Natural killer cell treated with Interleukin-12 subunit alpha and Interleukin-12 subunit beta and Interleukin-15 and Interleukin-18, amount 100 ng/mL, for 72 hours (primary cell): ENCODE data around the gene STMN1. TPM values are rescaled to one million over a fixed set of nuclear protein-coding genes. Genes with fewer than 3 reads are reported as not detected.

Experiments
- ATAC-seq, 2 donors: fragments of 150-1000 bp; cut with Tn5 transposase in 1 of 2; sonication (Bioruptor Pico), chemical (Tn5 transposase) in 1 of 2; 2 replicates each; pipeline ENCODE4 v1.10.0; 2021
- DNase-seq: peaks from one replicate; pipeline ENCODE4 v3.0.0; 2022; ENCODE audit warnings: low spot score
- H3K27ac Mint-ChIP-seq, 2 donors: 1 replicate in 1 of 2; 2 replicates in 1 of 2; pipeline ENCODE4 v1.8.0; 2022; ENCODE audit warnings: mixed read lengths in 2 of 2, mild to moderate bottlenecking in 1 of 2, moderate library complexity in 1 of 2
- H3K27me3 Mint-ChIP-seq, 2 donors: 1 replicate in 1 of 2; 2 replicates in 1 of 2; pipeline ENCODE4 v1.8.0; 2022; ENCODE audit warnings: mixed read lengths in 2 of 2
- H3K36me3 Mint-ChIP-seq: one replicate; pipeline ENCODE4 v1.8.0; 2022; ENCODE audit warnings: mixed read lengths
- H3K4me1 Mint-ChIP-seq, 2 donors: 1 replicate in 1 of 2; 2 replicates in 1 of 2; pipeline ENCODE4 v1.8.0; 2022; ENCODE audit warnings: low read depth in 2 of 2, mixed read lengths in 2 of 2, mild to moderate bottlenecking in 1 of 2
- H3K4me3 Mint-ChIP-seq: one replicate; pipeline ENCODE4 v1.8.0; 2022; ENCODE audit warnings: mixed read lengths
- H3K9me3 Mint-ChIP-seq: 2 replicates; pipeline ENCODE4 v1.8.0; 2022; ENCODE audit warnings: mixed read lengths
- total RNA-seq, 2 donors: library from RNA; stranded (reverse); gene quantifications; one replicate each; pipeline ENCODE4 v1.2.3, GENCODE V29; 2022

STMN1 gene
- total RNA-seq, 2 donors from 2014 or later: 142 to 259 TPM

- ATAC-seq (peak; percentile 98), DNase-seq (peak; percentile 87)
- Mint-ChIP-seq H3K4me3 (no peak overlapping the region), H3K4me1 (peaks cover 8 to 11% of the 10 kb centered on the region in 2 donors), H3K36me3 (no peaks in the 10 kb centered on the region), H3K27ac (no peak overlapping the region), H3K9me3 (no peaks in the 10 kb centered on the region), H3K27me3 (no peaks in the 10 kb centered on the region)
Measured at GRCh38 chr1:25895365-25895990, 10.7 kb downstream of the STMN1 start.

- peaks cover 8 to 11% of the 10 kb centered on the region in 2 donors for H3K4me1 Mint-ChIP-seq
- DNase-seq (no peak), ATAC-seq (no peak)
- H3K27me3 Mint-ChIP-seq: no peaks in the 10 kb centered on the region
- no peak overlapping the region for H3K27ac Mint-ChIP-seq
- H3K36me3 Mint-ChIP-seq: no peaks in the 10 kb centered on the region
- H3K4me3 Mint-ChIP-seq: no peak overlapping the region
- H3K9me3 Mint-ChIP-seq: no peaks in the 10 kb centered on the region
Measured at GRCh38 chr1:25893116-25893515, 13.1 kb downstream of the STMN1 start.

DNA sequence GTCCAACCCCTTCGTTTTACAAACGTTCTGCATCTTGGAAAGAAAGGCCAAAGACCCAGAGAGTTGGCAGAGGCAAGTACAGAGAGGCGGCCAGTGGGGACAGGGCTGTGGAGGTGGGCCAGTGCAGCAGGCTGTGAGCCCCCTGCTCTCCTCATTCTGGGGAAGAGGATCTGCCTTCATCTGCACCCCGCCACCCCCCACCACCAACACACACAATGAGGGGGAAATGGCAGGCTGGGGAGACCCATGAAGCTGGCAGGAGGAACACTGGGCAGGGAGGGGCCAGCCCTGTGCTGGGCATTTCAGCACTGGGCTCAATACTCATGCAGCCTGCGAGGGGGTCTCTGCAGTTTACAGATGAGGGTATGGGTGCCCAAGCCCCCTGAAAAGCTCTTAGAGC is 14.6 kb downstream of the STMN1 start:
- DNase-seq: no peak
- Mint-ChIP-seq H3K9me3 (no peaks in the 10 kb centered on the region), H3K36me3 (no peaks in the 10 kb centered on the region), H3K27ac (no peak overlapping the region), H3K4me3 (no peak overlapping the region), H3K27me3 (no peaks in the 10 kb centered on the region), H3K4me1 (peaks cover 8 to 11% of the 10 kb centered on the region in 2 donors)
- ATAC-seq: no peak

DNA sequence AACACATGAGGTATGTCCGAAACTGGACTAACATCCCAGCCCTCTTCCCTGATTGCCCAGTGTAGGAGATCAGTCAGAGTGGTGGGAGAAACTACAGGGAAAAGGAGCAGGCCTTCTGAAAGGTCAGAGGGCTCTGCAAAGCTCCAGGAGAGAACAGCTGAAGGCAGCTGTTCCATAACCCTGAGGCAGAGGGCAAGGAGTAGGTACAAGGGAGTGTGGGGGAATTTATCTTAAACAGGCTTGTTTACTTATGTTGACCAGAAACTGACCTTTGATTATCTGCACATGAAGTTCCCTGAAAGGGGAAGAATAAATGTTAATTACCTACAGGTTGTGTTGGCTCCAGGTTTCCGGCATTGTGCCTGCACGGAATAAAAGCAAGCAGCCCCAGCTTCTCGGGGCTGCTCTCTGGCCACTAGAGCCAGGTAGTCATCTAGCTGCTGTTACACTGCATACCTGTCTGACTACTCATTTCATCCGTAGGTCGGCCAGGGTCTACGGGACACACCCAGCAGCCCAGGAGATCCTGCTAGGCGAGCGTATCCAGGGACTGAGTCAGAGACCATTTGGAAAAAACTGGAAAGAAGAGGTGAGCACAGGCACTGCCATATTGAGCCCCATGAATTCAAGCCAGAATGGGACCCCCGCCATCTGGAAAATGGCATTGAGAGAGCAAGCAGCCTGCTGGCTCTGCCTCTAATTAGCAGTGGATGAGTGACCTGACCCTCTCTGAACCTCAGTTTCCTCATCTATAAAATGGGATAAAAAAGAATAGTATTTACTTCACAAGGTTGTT is 15.8 kb downstream of the STMN1 start:
- Mint-ChIP-seq H3K27ac (no peak overlapping the region), H3K27me3 (no peaks in the 10 kb centered on the region), H3K36me3 (no peaks in the 10 kb centered on the region), H3K4me3 (no peak overlapping the region), H3K9me3 (no peaks in the 10 kb centered on the region), H3K4me1 (peaks cover 4% of the 10 kb centered on the region in 2 donors)
- DNase-seq: no peak
- ATAC-seq: no peak

DNA sequence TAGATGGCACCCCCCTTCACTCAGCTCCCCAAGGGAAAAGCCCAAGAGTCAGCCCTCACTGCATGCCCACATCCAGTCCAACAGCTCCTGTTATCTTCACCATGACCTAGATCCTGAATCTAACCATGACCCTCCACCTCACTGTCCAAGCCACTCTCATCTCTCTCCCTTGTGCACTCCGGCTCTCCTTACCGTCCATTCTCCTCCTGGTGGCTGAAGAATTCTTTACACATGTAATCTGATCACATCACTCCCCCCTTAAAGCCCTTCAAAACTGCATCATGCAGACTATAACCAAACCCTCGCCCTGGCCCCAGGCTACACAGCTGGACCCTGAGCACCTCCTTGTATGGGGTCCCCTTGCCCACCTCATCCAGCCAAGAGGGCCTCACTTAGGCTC is 16.7 kb downstream of the STMN1 start:
- ATAC-seq (peak in 1 of 2 donors; percentile 29), DNase-seq (no peak)
- Mint-ChIP-seq H3K9me3 (no peaks in the 10 kb centered on the region), H3K27ac (no peak overlapping the region), H3K36me3 (no peaks in the 10 kb centered on the region), H3K4me3 (no peak overlapping the region), H3K27me3 (no peaks in the 10 kb centered on the region), H3K4me1 (no peaks in the 10 kb centered on the region)

DNA sequence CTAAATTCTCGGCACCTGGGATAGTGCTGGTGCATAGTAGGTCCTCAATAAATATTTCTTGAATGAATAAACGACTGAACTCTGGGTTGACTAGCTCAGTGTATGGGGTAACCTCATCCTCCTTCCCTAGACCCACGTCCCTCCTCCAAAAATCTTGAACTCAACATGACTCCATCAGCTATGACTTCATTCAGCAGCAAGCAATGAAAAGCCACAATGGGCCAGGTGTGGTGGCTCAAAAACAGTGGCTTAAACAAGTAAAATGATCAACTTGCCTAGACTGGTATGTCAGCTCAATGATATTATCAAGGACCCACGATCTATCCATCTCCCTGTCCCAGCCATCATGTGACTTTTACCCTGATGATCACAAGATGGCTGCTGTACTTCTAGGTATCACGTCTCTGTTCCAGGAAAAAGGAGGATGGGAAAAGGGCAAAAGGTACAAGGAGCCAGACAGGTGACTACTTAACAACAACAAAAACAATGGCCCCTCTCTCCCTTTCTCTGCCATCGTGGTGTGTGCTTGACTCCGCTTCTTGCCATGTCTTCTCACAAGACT is 17.7 kb downstream of the STMN1 start:
- Mint-ChIP-seq H3K9me3 (no peaks in the 10 kb centered on the region), H3K36me3 (no peaks in the 10 kb centered on the region), H3K4me1 (no peaks in the 10 kb centered on the region), H3K4me3 (no peak overlapping the region), H3K27me3 (no peaks in the 10 kb centered on the region), H3K27ac (no peak overlapping the region)
- no peak for ATAC-seq
- DNase-seq: no peak

- no peaks in the 10 kb centered on the region for H3K36me3 Mint-ChIP-seq
- no peak for DNase-seq
- H3K4me1 Mint-ChIP-seq: no peaks in the 10 kb centered on the region
- H3K9me3 Mint-ChIP-seq: no peaks in the 10 kb centered on the region
- no peak for ATAC-seq
- H3K4me3 Mint-ChIP-seq: no peak overlapping the region
- H3K27ac Mint-ChIP-seq: no peak overlapping the region
- H3K27me3 Mint-ChIP-seq: no peaks in the 10 kb centered on the region
Measured at GRCh38 chr1:25885602-25886001, 20.6 kb downstream of the STMN1 start.

DNA sequence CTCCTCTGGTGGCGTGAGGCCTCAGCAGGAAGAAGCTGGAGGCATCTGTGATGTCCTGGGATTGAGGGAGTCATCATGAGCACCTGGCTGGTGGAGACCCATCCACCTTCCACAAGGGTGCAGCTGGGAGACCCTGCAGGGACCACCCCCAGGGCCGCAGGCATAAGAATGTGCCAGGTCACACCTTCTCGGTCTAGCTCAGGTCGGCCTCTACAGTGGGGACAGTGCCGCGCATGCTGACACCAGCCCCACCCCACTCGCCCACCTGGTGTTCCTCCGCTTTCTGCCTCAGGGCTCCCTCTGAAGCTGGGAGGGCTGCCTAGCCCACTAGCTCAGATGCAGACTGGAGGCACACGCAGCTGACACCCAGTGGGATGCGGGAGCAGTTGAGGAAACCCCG is 25.0 kb downstream of the STMN1 start:
- H3K27me3 Mint-ChIP-seq: no peaks in the 10 kb centered on the region
- ATAC-seq (peak in 1 of 2 donors; percentile 47), DNase-seq (no peak)
- no peaks in the 10 kb centered on the region for H3K36me3 Mint-ChIP-seq
- no peak overlapping the region for H3K27ac Mint-ChIP-seq
- H3K4me3 Mint-ChIP-seq: no peak overlapping the region
- no peaks in the 10 kb centered on the region for H3K9me3 Mint-ChIP-seq
- H3K4me1 Mint-ChIP-seq: peaks cover 0 to 3% of the 10 kb centered on the region in 2 donors

DNA sequence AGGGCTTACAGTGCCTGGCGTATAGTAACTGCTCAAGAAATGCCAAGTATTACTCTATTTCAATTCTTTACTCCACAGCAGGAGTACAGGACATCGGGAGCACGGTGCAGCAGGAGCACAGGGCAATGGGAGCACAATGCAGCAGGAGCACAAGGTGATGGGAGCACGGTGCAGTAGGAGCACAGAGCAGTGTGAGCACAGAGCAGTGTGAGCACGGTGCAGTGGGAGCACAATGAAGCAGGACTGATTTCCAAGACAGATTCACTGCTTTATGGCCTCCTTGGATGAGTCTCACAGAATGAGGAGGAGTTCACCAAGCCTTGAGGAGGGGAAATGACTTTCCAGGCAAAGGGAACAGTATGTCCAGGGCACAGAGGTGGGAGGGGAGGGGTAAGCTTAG is 25.7 kb downstream of the STMN1 start:
- DNase-seq (no peak), ATAC-seq (no peak)
- Mint-ChIP-seq H3K27ac (no peak overlapping the region), H3K4me3 (no peak overlapping the region), H3K4me1 (peaks cover 0 to 3% of the 10 kb centered on the region in 2 donors), H3K36me3 (no peaks in the 10 kb centered on the region), H3K9me3 (no peaks in the 10 kb centered on the region), H3K27me3 (no peaks in the 10 kb centered on the region)

- Mint-ChIP-seq H3K36me3 (no peaks in the 10 kb centered on the region), H3K27ac (no peak overlapping the region), H3K9me3 (no peaks in the 10 kb centered on the region), H3K27me3 (no peaks in the 10 kb centered on the region), H3K4me1 (peaks cover 4 to 7% of the 10 kb centered on the region in 2 donors), H3K4me3 (no peak overlapping the region)
- ATAC-seq: no peak
- DNase-seq: no peak
Measured at GRCh38 chr1:25879675-25880074, 26.5 kb downstream of the STMN1 start.

GRCh38 chr1:25878690-25879089 is 27.5 kb downstream of the STMN1 start:
- Mint-ChIP-seq H3K27me3 (no peaks in the 10 kb centered on the region), H3K9me3 (no peaks in the 10 kb centered on the region), H3K27ac (no peak overlapping the region), H3K4me1 (peaks cover 4 to 7% of the 10 kb centered on the region in 2 donors), H3K36me3 (no peaks in the 10 kb centered on the region), H3K4me3 (no peak overlapping the region)
- no peak for DNase-seq
- ATAC-seq: no peak

DNA sequence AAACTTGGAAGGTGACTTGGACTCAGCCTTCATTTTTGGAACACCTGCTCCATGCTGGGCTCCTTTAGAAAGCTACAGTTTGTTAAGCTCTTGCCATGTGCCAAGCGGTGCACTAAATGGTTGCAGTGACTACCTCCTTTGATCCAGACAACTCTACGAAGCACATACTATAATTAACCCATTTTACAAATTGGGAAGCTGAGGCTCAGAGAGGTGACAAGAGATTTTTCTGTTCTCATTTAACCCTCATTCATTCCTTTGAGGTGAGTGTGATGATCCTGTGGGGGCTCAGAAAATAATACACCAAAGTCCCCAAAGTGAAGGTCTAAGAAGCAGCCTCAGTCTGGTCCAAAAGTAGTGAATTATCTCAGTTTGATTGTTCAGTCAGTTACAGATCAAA is 29.1 kb downstream of the STMN1 start:
- Mint-ChIP-seq H3K36me3 (no peaks in the 10 kb centered on the region), H3K4me3 (no peak overlapping the region), H3K9me3 (no peaks in the 10 kb centered on the region), H3K27me3 (no peaks in the 10 kb centered on the region), H3K27ac (no peak overlapping the region), H3K4me1 (peaks cover 4 to 7% of the 10 kb centered on the region in 2 donors)
- DNase-seq (no peak), ATAC-seq (no peak)

- no peaks in the 10 kb centered on the region for H3K9me3 Mint-ChIP-seq
- H3K27me3 Mint-ChIP-seq: no peaks in the 10 kb centered on the region
- H3K36me3 Mint-ChIP-seq: no peaks in the 10 kb centered on the region
- ATAC-seq (no peak), DNase-seq (no peak)
- H3K4me3 Mint-ChIP-seq: no peak overlapping the region
- no peak overlapping the region for H3K27ac Mint-ChIP-seq
- peaks cover 4 to 7% of the 10 kb centered on the region in 2 donors for H3K4me1 Mint-ChIP-seq
Measured at GRCh38 chr1:25876693-25877077, 29.5 kb downstream of the STMN1 start.
